OCI-LY7 (cell line): Measurements from ENCODE around the gene WDFY4.

Experiments used
- CTCF ChIP-seq: fragments of 200-600 bp; sonication (generic); conservative IDR thresholded peaks from 2 replicates; pipeline ENCODE4 v1.5.1; 2014; ENCODE audit warnings: mild to moderate bottlenecking, antibody characterized with exemption, low read length, moderate library complexity, mixed read lengths
- EZH2phosphoT487 ChIP-seq: fragments of 200-600 bp; sonication (generic); IDR thresholded peaks from 2 replicates; pipeline ENCODE4 v1.6.1; 2018; ENCODE audit warnings: low read depth, borderline replicate concordance, mild to moderate bottlenecking, mixed run types, antibody characterized with exemption, low read length, moderate library complexity, mixed read lengths

- TF ChIP-seq CTCF, result no peak
- no peak for TF ChIP-seq EZH2phosphoT487
These were observed 136.0 kb downstream of the WDFY4 start for GRCh38 chr10:48820699-48821098.
